ENCODE data around the gene PPP6R3.

DNA sequence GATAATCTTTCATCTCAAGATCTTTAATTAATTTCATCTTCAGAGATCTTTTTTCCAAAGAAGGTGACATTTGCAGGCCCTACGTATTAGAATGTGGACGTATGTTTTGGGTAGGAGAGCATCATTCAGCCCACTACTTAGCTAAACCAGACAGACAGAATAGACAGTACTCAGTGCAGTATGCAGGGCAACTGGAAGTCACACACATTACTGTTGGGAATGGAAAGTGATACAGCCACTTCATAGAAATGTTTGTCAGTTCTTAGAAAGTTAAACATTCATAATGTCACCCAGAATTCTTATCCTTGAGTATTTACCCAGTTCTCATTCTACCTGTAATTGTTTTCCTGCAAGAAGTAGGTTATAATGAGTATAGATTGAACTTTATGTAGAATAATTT is 102.9 kb downstream of the PPP6R3 start:
- TF ChIP-seq, protein P1, sequence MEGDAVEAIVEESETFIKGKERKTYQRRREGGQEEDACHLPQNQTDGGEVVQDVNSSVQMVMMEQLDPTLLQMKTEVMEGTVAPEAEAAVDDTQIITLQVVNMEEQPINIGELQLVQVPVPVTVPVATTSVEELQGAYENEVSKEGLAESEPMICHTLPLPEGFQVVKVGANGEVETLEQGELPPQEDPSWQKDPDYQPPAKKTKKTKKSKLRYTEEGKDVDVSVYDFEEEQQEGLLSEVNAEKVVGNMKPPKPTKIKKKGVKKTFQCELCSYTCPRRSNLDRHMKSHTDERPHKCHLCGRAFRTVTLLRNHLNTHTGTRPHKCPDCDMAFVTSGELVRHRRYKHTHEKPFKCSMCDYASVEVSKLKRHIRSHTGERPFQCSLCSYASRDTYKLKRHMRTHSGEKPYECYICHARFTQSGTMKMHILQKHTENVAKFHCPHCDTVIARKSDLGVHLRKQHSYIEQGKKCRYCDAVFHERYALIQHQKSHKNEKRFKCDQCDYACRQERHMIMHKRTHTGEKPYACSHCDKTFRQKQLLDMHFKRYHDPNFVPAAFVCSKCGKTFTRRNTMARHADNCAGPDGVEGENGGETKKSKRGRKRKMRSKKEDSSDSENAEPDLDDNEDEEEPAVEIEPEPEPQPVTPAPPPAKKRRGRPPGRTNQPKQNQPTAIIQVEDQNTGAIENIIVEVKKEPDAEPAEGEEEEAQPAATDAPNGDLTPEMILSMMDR (IDR thresholded peaks at IDR 0.05), result no peak
- TF ChIP-seq POLR2A (IDR thresholded peaks at IDR 0.05), result no peak

All from vagina (tissue), 2 donors.